NB4 (cell line): ENCODE data around the gene RBBP6.

Source experiments
- CTCF ChIP-seq: IDR thresholded peaks from one replicate; pipeline ENCODE4 v1.5.1; 2012; ENCODE audit warnings: low read depth, low read length
- POLR2A ChIP-seq: IDR thresholded peaks from 2 replicates; pipeline ENCODE4 v1.6.1; 2011; ENCODE audit warnings: mild to moderate bottlenecking; ENCODE audit not compliant: insufficient read length; ENCODE audit errors: extremely low read depth

- TF ChIP-seq POLR2A (no peak), CTCF (no peak)
Observed at GRCh38 chr16:24550295-24550694, 10.9 kb downstream of the RBBP6 start.
